ENCODE results near the gene YIF1A.
"Not testable (repeated sequence)": the region's sequence is repeated elsewhere in the genome, so short reads cannot be mapped to it uniquely, and the experiment has no call there.

YIF1A gene

DNA sequence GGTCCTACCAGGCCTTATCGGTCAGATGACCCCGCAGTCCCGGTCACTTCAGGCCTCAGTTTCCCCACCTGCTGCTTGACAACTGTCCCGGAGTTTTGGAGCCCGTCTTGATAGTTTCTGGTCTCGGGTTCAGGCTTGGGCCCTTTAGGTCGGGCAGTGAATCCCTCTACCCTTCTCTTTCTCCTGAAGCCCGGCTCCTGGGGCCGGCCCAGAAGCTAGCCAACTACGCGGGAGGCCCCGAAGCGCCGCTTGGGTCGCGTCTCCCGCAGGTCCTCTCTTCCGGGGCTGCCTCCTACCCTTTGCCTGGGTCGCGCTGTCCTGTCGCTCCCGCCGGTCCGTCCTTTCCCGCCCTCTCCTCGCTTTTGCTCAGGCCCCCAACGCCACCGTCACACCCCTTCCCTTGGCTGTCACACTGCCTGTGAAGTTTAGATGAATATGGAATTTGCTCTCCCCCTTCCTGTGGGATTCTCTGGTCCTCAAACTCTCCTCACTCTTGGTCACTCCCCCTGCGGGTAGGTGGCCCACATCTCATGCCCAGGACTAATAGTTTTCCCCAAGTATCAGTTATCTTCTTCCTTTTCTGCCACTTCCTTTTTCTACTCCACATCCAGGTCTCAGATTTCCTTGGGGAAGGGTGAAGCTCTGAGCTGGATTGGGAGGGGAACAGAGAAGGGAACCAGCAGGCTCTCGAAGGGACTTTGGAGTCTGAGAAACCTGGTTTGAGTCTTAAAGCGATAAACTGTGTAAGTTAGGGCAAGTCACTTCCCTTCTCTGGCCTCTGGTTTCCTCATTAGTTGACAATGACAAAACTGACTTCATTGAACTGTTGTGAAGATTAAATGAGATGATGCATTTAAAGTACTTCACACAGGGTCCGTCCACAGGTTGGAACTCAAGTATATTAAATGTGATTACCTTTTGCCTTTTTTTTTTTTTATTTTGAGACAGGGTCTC, 19.7 kb downstream of the YIF1A start:
- peak; percentile 69 for DNase-seq (ENCODE audit: low spot score)

DNA sequence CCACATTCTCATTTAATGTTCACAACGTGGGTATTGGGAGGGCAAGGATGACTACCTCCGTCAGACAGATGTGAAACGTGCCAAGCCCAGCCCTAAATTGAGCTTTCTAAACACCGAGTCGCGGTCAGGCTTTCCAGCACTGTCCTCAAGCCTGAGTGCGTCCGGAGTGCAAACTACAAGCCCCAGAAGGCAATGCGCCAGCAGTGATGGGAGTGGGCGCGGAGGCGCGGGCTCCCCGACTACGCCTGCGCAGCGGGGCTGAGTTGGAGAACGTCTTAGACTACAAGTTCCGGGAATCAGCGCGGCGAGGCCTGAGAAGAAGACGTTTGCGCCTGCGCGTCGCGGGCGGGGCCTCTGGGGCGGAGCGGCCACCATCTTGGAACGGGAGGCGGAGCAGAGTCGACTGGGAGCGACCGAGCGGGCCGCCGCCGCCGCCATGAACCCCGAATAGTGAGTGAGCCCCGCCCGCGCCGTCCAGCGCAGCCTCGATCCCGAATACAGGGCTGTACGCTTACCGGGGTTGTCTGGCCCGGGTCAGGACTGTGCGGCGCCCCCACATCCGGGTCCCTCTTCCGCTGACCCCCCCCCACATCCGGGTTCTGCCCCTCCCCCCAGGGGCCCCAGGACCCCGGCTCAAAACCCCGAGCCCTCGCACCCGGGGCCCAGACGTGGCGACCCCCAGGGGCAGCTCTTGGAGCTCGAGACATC, 20.5 kb downstream of the YIF1A start, which contains the start of gene RAB1B:
TSS of gene RAB1B (plus strand) at position 396 of the 708 bp plus-strand sequence. CDS start at position 437, 41 bp downstream.
- DNase-seq (ENCODE audit: low spot score) = peak; percentile 99

DNA sequence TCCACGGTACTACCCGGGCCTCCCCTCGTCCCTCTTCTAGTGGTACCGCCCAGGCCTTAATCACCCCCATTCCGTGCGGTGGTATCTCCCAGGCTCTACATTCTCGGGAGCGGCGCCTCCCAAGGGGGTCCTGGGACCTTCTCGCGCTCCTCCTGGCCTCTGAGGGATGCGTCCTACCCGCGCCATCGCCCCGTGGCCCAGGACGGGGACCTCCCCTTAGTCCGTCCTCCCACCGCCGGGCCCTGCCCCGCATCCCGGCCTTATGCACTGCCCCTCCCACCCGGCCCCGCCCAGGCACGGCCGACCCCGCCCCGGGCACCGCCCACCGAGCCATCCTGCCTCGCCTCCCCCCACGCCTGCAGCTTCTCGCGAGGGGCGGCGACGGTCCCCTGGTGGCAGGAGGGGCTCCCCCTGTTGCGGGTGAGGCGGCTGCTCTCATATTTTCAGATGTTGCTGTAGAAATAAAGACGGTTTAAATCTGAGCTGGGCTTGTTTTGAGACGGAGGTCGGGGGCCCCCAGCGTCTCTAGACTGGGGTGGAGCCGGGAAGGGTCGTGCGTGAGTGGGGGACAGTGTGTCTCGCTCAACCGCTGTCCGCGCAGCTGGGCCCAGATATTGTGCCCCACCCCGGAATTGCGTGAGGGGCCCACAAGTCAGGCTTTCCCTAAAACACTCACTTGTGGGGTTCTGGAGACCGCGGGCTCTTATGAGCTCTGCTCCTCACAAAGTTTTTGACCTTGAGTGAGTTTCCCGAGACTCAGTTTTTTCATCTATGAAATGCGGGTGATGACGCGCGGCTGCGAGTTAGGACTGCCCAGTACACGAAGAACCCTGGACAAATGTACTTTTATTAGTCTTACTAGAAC, 21.3 kb downstream of the YIF1A start:
- peak; percentile 82 for DNase-seq (ENCODE audit: low spot score)

DNA sequence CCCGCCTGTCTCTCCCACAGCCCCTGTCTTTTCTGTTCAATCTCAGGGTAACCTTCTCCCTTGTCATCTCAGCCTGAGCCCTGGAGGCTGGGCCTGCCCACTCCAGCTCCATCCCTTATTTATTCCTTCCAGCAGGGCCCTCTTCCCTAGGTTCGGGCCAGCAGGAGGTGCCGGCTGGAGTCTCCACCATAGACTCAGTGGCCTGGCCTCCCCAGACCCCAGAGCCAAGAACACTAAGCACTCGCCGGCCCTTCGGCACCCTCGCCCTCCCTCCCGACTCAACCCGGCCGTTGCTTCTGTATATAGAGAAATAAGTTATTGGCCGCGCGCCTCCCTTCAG, 21.9 kb downstream of the YIF1A start:
- DNase-seq (ENCODE audit: low spot score) = no peak

DNA sequence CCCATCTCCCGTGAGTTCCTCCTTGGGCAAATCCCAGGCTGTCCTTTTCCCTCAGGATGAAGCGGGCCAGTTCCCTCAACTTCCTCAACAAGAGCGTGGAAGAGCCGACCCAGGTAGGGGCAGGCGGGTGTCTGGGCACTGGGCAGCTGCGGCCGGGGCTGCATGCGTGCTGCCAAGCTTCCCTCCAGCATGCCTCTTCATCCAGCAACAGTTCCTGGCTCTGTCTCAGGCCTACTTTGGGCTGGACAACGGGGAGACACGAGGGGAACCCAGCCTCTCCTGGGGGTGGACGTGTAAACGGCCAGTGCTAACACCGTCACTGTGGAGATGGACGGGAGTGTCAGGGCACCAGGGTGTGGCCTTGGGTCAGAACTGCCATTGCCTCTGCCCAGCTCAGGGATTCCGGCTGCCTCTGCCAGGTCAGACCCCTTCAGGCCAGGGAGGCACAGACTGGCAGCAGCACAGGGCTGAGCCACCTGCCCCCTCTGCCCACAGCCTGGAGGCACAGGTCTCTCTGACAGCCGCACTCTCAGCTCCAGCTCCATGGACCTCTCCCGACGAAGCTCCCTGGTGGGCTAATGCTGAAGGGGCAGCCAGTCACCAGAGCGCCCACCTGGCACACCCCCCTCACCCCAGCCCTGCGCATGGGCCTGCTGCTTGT, 22.4 kb downstream of the YIF1A start:
- no peak for DNase-seq (ENCODE audit: low spot score)

DNA sequence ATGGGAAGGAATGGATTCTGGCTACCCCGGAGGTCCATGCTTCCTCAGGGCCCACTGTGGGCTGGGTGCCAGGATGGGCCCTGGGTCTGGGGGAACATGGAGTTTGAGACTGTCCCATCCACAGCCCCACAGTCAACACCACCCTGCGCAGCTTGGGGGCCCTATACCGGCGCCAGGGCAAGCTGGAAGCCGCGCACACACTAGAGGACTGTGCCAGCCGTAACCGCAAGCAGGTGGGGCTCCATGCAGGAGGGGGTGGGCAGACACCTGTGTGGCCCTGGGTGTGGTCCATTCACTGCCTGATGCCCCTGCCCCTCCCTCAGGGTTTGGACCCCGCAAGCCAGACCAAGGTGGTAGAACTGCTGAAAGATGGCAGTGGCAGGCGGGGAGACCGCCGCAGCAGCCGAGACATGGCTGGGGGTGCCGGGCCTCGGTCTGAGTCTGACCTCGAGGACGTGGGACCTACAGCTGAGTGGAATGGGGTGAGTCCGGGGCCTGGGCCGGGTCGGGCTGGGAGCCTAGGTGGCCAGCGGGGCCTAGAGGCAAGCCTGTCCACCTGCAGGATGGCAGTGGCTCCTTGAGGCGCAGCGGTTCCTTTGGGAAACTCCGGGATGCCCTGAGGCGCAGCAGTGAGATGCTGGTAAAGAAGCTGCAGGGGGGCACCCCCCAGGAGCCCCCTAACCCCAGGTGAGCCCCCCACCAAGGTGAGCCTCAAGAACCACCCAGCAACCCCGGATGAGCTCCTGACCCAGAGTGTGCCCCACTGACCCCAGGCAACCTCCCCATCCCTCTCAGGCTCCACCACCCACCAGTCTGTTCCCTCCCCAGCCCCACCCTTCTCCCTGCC, 23.2 kb downstream of the YIF1A start:
- DNase-seq (ENCODE audit: low spot score) = no peak

DNA sequence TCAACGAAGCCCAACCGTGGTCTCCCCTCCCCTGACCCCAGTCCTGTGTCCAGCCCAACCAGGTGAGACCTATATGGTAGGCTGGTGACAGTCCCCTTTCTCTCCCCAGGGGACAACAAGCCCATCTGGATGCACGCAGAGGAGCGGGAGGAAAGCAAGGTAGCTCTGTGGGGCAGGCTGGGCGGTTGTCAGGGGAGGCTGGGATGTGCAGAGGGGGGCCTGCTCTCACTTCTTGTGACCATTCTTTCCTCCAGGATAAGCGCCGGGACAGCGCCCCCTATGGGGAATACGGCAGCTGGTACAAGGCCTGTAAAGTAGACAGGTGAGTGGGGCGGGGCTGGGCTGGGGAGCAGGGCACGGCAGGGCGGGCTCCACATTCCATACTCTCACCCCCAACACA, 24.0 kb downstream of the YIF1A start:
- DNase-seq (ENCODE audit: low spot score) = no peak

DNA sequence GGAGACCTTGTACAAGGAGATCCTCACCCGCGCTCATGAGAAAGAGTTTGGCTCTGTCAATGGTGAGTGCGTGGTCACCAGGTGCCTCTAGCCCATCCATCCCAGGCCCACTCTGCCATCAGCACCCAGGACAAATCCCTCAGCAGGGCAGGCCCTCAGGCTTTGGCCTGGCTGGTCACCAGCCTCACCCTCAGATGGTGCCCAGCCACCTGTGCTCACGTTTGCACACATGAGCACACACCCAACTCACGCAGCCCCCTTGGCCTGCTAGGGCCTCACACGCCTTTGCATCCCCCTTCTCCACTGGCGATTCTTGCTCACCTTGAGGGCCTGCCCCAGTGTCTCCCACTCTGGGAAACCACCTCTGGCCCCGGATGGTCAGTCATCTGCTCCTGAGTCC, 24.6 kb downstream of the YIF1A start:
- DNase-seq (ENCODE audit: low spot score) = no peak

DNA sequence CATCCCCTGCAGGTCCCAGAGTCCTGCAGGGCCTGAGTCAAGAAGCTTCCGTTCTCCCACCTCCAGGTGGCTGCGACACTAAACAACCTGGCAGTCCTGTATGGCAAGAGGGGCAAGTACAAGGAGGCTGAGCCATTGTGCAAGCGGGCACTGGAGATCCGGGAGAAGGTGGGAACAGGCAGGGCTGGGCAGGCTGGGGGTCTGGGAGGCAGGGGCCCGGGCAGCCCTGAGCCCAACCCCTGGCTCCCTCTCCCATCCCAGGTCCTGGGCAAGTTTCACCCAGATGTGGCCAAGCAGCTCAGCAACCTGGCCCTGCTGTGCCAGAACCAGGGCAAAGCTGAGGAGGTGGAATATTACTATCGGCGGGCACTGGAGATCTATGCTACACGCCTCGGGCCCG, 25.2 kb downstream of the YIF1A start:
- DNase-seq (ENCODE audit: low spot score) = no peak

DNA sequence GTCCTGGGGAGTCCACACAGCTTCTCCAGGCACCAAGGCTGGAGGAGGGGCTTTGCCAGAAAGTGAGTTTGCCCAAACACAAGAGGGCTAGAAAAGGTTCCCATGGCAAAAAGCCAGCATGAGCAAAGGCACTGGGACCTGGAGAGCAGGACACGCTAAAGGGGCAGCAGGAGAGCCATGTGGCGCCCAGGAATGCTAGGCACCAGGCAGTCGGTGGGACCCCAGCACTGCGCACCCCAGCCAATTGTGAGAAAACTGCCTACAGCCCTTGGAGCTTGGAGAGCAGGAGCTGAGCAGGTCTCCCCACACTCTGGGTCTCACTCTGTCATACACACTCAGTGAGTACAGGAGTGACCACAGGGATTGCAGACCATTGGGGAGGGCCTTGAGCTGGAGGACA, 25.7 kb downstream of the YIF1A start:
- DNase-seq (ENCODE audit: low spot score) = no peak

DNA sequence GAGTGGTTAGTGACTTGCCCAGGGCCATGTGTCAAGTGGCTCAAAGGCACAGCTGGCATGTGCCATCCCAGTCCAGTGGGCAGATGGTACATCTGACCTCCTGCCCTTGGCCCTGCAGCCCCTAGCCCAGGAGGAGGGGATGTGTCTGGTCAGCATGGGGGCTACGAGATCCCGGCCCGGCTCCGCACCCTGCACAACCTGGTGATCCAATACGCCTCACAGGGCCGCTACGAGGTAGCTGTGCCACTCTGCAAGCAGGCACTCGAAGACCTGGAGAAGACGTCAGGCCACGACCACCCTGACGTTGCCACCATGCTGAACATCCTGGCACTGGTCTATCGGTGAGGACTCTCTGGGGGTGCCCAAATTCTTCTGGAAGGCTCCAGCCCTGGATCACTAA, 26.2 kb downstream of the YIF1A start:
- DNase-seq (ENCODE audit: low spot score) = no peak

DNA sequence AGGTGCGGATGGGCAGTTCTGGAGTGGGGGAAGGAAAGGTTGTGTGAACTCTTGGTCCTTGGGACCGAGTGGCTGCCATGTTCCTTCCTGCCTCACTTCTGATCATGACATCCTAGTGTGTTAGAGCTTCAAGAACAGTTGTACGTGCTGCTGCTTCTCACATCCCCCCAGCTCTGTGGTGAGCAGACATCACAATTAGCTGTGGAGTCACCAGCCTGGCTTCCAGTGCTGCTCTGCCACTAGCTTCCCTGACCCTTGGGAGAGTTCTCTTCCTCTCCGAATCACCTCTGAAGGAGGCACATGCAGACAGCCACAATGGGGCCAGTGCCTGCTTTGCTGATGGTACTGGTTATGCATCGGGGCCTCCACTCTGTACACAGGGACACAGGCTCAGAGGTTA, 26.8 kb downstream of the YIF1A start:
- DNase-seq (ENCODE audit: low spot score) = no peak

DNA sequence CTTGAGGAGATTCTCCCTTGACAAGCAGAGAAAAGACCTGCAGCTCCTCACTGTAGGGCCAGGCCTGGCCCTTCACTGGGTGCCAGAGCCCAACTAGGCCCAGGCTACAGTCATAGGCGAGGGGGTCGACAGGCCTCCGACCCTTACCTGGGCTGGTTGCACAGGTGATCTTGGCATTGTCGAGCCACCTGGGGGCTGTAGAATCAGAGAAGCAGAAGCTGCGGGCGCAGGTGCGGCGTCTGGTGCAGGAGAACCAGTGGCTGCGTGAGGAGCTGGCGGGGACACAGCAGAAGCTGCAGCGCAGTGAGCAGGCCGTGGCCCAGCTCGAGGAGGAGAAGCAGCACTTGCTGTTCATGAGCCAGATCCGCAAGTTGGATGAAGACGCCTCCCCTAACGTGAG, 27.4 kb downstream of the YIF1A start:
- DNase-seq (ENCODE audit: low spot score) = no peak

DNA sequence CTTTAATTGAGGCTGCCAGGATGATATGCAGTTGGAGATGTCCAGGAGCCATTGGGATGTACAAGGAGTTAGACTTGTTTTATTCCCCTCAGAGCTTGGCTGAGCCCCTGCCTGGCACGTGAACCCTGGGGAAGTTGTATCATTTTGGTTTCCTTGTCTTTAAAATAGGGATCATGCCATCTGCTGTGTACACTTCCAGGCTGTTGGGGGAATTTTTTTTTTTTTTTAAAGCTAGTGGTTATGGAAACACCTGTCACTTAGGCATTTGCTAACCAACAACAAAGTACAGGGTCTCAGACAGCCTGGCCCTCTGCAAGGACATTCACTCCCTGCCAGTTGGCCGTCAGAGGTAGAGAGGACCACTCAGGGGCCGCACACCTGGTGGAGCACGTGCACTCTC, 29.0 kb downstream of the YIF1A start:
- DNase-seq (ENCODE audit: low spot score) = no peak

DNA sequence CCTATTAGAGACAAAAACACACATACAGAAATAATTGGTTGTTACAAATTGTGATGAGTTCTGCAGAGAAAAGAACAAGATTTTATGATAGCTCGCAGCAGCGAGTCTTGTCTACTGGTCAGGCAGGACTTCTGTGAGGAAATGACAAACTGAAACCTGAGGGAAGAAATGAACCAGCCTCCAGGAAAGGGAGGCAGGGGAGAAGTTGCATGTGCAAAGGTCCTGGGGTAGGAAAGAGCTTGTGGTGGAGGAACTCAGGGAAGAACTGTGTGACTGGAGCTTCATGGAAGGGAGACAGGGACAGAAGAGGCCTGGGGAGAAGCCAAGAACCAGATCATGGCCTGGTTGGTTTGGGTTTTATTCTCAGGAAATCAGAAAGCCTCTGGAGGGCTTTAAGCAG, 29.7 kb downstream of the YIF1A start:
- no peak for DNase-seq (ENCODE audit: low spot score)

DNA sequence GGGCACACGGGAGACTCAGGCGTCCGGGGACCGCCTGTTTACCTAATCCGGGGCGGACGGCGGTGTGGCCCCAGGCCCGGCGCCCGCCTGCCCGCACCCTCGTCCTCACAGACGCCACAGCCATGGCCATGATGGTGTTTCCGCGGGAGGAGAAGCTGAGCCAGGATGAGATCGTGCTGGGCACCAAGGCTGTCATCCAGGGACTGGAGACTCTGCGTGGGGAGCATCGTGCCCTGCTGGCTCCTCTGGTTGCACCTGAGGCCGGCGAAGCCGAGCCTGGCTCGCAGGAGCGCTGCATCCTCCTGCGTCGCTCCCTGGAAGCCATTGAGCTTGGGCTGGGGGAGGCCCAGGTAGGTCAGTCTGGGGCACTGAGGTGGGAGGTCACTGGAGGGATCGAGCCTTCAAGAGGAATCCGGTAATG, 30.5 kb downstream of the YIF1A start:
- DNase-seq (ENCODE audit: low spot score) = no peak

DNA sequence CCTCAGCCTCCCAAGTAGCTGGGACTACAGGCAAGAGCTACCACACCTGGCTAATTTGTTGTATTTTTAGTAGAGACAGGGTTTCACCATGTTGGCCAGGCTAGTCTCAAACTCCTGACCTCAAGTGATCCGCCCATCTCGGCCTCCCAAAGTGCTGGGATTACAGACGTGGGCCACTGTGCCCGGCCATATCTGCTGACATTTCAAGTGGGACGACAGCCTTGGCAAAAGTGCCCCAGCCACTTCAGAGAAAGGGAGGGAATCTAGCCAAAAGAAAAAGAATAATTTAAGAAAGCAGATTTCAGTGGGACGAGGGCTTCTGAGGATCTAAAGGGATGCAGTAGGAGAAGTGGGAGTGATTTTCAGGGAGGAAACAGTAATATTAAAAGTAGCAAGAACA, 35.9 kb downstream of the YIF1A start:
- not testable (repeated sequence) for DNase-seq (ENCODE audit: low spot score)

DNA sequence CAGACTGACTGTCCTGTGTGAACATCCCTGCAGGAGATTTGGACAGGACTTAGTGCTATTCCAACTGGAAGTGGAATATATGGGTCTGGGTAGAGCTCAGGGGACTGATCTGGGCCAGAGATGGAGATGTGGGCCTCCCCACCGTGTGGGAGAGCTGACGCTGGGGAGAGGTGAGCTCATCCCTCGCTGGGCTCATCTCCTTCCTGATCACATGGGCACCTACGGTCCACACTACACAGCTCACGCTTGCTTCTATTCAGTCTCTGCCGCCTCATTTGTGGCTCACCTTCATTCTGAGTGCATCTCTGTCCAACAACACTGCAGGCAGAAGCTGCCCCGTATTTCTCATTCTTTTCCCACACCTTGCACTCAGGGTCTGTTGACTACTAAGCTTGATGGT, 37.1 kb downstream of the YIF1A start:
- DNase-seq (ENCODE audit: low spot score) = no peak

DNA sequence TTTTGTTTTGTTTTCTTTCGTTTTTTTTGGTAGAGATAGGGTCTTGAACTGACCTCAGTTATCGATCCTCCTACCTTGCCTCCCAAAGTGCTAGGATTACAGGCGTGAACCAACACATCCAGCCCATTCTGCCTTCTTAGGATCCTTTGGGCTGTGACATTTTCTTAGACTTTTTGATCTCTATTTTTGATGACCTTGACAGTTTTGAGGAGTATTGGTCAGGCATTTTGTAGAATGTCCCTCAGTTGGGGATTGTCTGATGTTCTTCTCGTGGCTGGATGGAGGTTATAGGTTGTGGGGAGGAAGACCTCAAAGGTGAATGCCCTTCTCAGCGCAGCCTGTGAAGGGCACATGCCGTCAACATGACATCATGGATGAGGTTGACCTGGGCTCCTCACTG, 40.0 kb downstream of the YIF1A start:
- DNase-seq (ENCODE audit: low spot score) = no peak

DNA sequence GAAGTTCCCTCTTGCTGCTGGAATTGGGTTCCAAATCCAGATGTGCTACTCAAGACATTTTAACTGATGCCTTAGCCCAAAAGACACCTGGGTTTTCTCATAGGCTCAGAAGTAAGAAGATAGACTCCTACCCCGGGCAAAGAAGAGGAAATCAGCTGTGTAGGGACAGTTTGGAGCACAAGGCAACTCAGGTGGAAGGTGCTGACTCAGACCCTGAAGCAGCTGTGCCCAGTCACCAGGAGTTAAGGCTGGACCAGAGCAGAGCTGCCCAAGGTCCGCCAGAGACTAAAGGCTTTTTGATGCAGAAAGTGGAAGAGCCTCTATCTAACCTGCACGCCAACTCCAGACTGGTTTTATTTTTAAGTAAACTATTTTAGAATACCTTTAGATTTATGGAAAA, 41.1 kb downstream of the YIF1A start:
- DNase-seq (ENCODE audit: low spot score) = no peak

DNA sequence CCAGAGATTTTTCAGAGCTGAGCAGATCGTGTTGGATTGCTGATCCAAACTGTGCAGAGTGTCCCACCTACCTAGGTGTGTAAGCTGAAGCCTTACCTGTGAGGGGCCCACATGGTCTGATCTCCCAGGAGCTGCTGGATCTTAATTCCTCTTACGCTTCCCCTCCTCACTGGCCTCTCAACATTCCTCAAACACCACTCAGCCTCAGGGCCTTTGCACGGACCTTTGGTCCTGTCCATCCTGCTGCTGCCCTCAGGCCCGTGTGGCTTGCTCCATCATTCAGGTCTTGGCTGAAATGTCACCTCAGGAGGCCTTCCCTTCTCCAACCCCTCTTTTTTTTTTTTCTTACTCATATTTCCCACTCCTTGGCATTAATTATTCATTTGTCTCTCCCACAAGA, 41.6 kb downstream of the YIF1A start:
- no peak for DNase-seq (ENCODE audit: low spot score)

Data from RKO (cell line).